ENCODE results near the gene ZNG1A.
"Not testable (repeated sequence)": the region's sequence is repeated elsewhere in the genome, so short reads cannot be mapped to it uniquely, and the experiment has no call there.

The ZNG1A gene

GRCh38 chr9:178140-178825 lies 573 bp downstream of the ZNG1A start:
- DNase-seq (ENCODE audit: low read depth): not testable (repeated sequence)

GRCh38 chr9:169757-170156 lies 9.1 kb downstream of the ZNG1A start:
- not testable (repeated sequence) for DNase-seq (ENCODE audit: low read depth)

GRCh38 chr9:159871-160270 lies 19.0 kb downstream of the ZNG1A start:
- DNase-seq (ENCODE audit: low read depth): not testable (repeated sequence)

- not testable (repeated sequence) for DNase-seq (ENCODE audit: low read depth)
These were observed 27.7 kb downstream of the ZNG1A start for GRCh38 chr9:151173-151572.

- not testable (repeated sequence) for DNase-seq (ENCODE audit: low read depth)
These were observed 39.0 kb downstream of the ZNG1A start for GRCh38 chr9:139880-140279.

GRCh38 chr9:117995-118467 lies 60.8 kb downstream of the ZNG1A start, which contains the start of gene FOXD4:
Gene FOXD4, minus strand, starts transcription at chr9:118417. Its CDS starts 298 bp downstream, at chr9:118119.
- not testable (repeated sequence) for DNase-seq (ENCODE audit: low read depth)

- DNase-seq (ENCODE audit: low read depth): not testable (repeated sequence)
These were observed 61.5 kb downstream of the ZNG1A start for GRCh38 chr9:117144-117994.

- not testable (repeated sequence) for DNase-seq (ENCODE audit: low read depth)
These were observed 62.4 kb downstream of the ZNG1A start for GRCh38 chr9:116239-117077.

GRCh38 chr9:115118-115451 lies 63.8 kb downstream of the ZNG1A start:
- not testable (repeated sequence) for DNase-seq (ENCODE audit: low read depth)

GRCh38 chr9:114267-115117 lies 64.4 kb downstream of the ZNG1A start:
- not testable (repeated sequence) for DNase-seq (ENCODE audit: low read depth)

- not testable (repeated sequence) for DNase-seq (ENCODE audit: low read depth)
These were observed 65.2 kb downstream of the ZNG1A start for GRCh38 chr9:113468-114266.

GRCh38 chr9:112589-113467 lies 66.0 kb downstream of the ZNG1A start:
- DNase-seq (ENCODE audit: low read depth): not testable (repeated sequence)

- DNase-seq (ENCODE audit: low read depth): not testable (repeated sequence)
These were observed 68.2 kb downstream of the ZNG1A start for GRCh38 chr9:110672-111071.

- DNase-seq (ENCODE audit: low read depth): not testable (repeated sequence)
These were observed 69.3 kb downstream of the ZNG1A start for GRCh38 chr9:109540-109939.

GRCh38 chr9:108742-109495 lies 69.9 kb downstream of the ZNG1A start:
- not testable (repeated sequence) for DNase-seq (ENCODE audit: low read depth)

- DNase-seq (ENCODE audit: low read depth): not testable (repeated sequence)
These were observed 72.9 kb downstream of the ZNG1A start for GRCh38 chr9:105991-106390.

GRCh38 chr9:100430-100829 lies 78.4 kb downstream of the ZNG1A start:
- not testable (repeated sequence) for DNase-seq (ENCODE audit: low read depth)

- DNase-seq (ENCODE audit: low read depth): not testable (repeated sequence)
These were observed 79.0 kb downstream of the ZNG1A start for GRCh38 chr9:99867-100266.

Measured in stromal cell of bone marrow (primary cell).